GM21526 (cell line): Measurements from ENCODE around the gene CLCA1.

Experiments used
- ATAC-seq: cut with Tn5 transposase; IDR thresholded peaks from one replicate; pipeline ENCODE4 v1.9.1; 2021; ENCODE audit warnings: moderate library complexity; ENCODE audit not compliant: unreplicated experiment, low FRiP score

CLCA1 gene

GRCh38 chr1:86542631-86543030, 73.9 kb downstream of the CLCA1 start:
- no peak for ATAC-seq

GRCh38 chr1:86546787-86547221, 78.1 kb downstream of the CLCA1 start, which contains the start of gene CLCA4:
CLCA4 (plus strand) TSS chr1:86547078; CDS start chr1:86547120, 42 bp downstream.
- no peak for ATAC-seq

- no peak for ATAC-seq
These were observed 80.1 kb downstream of the CLCA1 start for GRCh38 chr1:86548839-86549238.
